22Rv1 (cell line): ENCODE results near the gene KLHL29.

Experiments
- CTCF ChIP-seq: fragments of 450-650 bp; IDR thresholded peaks from 2 replicates; pipeline ENCODE4 v1.5.1; 2017; ENCODE audit warnings: mild to moderate bottlenecking
- ZFX ChIP-seq: fragments of 450-650 bp; IDR thresholded peaks from 2 replicates; pipeline ENCODE4 v1.6.1; 2017; ENCODE audit warnings: antibody characterized with exemption, borderline replicate concordance

GRCh38 chr2:23585273-23586170 lies 200.5 kb downstream of the KLHL29 start:
- TF ChIP-seq CTCF (no peak), ZFX (no peak)
